Measurements from ENCODE around the gene PCYOX1L.
A peak's percentile ranks its signal among the peaks of the same experiment; 100 is the strongest.
"Not testable (repeated sequence)": the region's sequence is repeated elsewhere in the genome, so short reads cannot be mapped to it uniquely, and the experiment has no call there.

Gene PCYOX1L

DNA sequence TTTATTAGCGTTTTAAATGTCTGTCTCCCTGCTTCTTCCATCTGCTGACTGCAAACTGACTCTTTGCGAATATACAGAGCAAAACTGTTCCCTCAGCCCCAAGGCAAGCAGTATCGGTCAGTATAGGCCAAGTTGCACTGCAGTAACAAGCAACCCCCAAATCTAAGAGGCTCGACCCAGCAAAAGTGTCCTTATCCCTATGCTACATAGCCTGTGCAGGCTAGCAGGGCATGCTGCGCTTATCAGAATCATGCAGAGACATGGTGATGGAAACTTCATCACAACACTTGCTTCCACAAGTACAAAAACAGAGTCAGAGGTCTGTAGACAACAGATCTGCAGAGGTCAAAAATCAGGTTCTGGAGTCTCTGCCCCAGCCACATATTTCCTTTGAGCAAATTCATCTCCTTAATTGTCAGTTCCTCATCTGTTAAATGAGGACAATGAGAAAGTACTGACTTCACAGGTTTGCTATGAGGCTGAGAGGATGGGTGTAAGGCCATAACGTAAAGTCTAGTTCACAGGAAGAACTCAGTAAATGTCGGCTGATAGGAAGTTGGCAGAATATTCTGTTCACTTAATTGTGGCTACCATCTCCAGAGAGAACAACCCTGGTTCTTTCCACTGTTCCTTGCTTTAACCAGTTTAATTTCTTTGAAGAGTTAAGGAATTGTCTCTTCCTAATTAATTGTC, 30.8 kb downstream of the PCYOX1L start:
- no peak for DNase-seq

DNA sequence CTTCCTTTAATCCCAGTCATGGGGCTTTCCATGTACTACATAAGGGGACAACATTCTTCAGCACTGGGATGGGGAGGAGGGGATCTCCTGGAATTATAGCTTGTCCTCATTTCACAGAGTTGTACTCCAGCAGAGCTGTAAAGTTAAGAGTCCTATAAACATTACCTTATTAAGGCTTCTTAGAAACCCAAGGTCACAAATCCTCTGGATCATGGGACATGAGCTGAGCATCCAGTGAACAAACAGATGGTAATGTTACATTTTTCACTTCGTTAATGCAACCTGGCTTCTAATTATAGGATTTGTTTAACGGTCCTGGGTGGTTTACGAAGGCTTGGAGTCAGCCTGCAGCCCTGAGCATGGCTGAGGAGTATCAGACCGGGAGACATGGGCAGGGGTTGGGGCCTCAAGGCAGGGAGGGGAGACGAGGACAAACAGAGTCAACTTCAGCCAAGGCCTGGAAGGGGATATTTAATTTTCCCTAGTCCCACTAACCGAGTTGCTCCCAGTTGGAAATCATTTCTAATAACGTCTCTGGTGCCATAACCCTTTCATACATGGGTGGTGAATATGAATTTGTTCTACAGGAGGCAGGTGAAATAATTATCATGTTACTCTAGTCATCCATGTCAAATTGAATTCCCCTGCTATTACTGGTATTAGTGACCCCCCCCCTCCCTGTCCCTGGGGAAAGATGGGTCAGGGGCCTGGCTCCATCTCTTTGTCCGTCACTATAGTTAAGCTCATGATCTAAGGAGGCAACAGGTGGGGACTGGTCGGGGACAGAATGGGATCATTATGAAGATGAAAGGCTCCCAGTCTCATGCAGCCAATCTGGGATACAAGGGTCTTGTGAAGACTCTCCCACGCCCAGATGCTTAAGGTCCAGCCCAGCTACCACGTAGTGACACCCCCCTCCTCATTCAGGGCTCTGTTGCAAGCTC, 32.0 kb downstream of the PCYOX1L start:
- no peak for DNase-seq

DNA sequence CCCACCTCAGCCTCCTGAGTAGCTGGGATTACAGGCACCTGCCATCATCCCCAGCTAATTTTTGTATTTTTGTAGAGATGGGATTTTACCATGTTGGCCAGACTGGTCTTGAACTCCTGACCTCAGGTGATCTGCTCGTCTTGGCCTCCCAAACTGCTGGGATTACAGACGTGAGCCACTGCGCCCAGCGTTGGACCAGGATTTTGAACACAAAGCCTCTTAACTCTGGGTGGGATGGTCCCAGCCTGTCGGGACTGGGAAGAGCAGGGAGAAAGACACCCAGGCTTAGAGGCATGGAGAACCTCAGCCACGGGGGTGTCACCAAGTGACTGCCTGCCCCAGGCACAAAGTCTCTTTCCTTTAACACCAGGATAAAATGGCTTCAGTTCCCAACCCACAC, 33.2 kb downstream of the PCYOX1L start:
- DNase-seq: not testable (repeated sequence)

DNA sequence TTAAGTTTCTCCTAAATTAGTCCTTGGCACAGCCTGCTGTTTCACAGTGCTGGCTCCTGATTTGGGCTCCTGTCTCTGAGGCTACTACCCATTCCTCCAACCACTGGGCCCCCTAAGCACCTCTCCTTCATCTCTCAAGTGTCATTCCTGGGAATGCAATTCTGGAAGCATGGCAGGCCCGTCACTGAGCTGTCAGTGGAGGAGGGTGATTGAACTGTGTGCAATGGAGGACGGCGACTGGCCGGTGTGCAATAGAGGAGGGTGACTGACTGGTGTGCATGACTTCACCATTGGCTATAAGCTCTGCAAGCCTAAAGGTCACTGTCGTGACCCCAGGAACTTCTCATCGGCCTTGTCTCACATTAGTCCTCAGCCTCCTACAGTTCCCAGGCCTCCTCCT, 33.7 kb downstream of the PCYOX1L start:
- DNase-seq: no peak

DNA sequence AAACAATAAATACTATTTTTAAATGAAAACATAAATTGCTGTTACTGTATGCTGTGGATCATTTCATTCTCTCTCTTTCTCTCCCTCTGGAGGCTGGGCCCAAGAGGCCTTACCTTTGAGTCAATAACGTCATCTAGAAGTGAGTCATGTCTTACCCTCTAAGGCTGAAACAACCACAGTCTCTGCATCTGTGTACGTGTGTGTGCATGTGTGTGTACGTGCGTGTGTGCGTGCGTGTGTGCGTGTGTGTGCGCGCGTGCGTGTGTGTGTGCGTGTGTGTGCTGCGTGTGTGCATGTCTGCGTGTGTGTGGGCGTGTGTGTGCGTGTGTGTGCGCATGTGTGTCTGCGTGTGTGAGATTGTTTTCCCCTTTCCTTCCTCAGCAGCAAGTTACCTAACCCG, 34.9 kb downstream of the PCYOX1L start:
- peak; percentile 29 for DNase-seq

DNA sequence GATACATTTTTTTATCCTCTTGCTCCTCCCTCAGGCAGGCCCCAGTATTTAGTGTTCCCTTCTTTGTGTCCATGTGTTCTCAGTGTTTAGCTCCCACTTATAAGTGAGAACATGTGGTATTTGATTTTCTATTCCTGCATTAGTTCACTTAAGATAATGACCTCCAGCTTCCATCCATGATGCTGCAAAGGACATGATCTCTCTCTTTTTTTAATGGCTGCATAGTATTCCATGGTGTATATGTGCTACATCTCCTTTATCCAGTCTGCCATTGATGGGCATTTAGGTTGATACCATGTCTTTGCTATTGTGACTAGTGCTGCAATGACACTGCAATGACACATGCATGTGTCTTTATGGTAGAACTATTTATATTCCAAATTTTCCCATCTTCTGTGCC, 37.1 kb downstream of the PCYOX1L start:
- DNase-seq: not testable (repeated sequence)

DNA sequence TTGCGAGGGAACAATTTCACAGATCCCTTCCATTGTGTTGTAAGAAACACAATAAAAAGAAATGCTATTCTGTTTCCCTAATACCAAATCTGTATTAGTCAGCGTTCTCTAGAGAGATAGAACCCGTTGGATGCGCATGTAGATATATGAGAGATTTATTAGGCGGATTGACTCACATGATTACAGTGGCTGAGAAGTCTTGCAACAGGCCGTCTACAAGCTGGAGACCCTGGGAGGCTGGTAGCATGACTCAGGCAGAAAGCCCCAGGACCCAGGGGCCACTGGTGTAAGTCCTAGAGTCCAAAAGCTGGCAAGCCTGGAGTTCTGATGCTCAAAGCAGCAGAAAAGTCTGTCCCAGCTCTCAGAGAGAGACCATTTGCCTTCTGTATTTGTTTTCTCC, 39.7 kb downstream of the PCYOX1L start:
- no peak for DNase-seq

DNA sequence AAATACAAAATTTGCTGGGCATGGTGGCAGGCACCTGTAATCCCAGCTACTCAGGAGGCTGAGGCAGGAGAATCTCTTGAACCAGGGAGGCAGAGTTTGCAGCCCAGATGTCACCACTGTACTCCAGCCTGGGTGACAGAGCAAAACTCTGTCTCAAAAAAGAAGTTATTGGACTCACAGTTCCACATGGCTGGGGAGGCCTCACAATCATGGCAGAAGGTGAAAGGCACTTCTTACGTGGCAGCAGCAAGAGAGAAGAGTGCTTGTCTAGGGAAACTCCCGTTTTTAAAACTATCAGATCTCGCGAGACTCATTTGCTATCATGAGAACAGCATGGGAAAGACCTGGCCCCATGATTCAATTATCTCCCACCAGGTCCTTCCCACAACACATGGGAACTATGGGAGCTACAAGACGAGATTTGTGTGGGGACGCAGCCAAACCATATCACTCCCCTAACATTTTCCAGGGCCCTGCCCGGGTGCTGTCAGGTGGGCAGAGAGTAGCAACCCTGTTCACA, 41.0 kb downstream of the PCYOX1L start:
- not testable (repeated sequence) for DNase-seq

DNA sequence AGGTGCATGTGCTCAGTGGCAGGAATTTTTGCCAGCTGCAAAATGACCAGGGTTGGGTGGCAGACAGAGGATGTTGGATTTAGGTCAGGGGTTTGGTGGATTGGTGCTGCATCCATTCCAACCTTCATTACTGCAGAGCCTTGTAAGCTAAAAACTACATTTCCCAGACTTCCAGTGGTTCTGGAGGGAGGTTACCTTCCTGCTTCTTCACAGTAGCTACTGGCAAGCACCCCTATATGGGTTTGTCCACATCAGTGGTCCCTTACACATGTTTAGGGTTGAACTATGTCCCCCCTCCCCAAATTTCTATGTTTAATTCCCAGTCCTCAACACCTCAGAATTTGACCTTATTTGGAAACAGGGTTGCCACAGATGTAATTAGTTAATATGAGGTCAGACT, 41.9 kb downstream of the PCYOX1L start:
- DNase-seq: no peak

DNA sequence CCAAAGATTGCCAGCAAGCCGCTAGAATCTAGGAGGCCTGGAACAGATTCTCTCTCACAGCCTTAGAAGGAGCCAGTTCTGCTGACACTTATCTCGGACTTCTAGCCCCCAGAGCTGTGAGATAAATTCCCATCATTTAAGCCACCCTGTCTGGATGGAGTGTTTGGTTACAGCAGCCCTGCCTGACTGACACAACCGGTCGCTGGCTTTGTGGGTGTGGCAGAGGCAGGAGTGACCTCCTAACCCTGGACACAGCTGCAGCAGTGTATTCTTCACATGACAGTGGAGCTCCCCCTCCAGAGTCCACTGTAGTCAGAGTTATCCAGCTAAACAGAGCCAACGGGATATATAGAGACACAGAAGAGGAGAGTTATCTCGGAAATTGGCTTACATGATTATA, 42.5 kb downstream of the PCYOX1L start:
- DNase-seq: no peak

DNA sequence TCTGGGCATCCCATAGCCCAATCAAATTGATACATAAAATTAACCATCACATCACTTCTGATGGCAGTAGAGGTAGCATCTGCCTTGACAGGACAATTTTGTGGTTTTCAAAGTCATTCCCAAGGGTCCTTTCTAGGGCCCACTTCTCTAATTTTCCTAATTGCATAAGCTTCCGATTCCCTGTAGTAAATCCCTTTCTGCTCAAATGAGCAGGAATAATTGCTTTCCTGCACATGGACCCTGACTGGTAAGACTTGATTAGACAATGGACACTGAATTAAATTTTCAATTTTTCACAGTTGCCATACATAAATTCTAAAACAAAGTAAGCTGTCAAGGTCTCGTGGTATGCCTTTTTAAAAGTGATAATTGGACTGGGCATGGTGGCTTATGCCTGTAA, 43.2 kb downstream of the PCYOX1L start:
- no peak for DNase-seq

DNA sequence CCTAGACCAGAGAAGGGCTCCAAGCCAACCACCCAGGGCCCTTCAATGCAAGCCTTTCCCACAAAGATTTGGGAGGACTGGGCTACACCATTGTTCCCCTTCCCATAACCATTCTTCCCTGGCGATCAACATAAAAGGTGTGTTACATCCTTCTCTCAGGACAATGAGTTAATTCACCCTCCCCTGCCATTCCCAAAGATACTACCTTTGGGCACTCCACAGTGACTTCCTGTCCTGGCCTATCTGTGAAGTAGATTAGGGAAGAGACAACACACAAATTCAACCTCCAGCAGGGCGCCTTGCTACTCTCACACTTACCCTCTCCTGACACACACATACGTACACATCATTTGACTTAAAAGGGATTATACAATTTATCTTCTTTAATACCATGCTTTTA, 44.4 kb downstream of the PCYOX1L start:
- DNase-seq: no peak

DNA sequence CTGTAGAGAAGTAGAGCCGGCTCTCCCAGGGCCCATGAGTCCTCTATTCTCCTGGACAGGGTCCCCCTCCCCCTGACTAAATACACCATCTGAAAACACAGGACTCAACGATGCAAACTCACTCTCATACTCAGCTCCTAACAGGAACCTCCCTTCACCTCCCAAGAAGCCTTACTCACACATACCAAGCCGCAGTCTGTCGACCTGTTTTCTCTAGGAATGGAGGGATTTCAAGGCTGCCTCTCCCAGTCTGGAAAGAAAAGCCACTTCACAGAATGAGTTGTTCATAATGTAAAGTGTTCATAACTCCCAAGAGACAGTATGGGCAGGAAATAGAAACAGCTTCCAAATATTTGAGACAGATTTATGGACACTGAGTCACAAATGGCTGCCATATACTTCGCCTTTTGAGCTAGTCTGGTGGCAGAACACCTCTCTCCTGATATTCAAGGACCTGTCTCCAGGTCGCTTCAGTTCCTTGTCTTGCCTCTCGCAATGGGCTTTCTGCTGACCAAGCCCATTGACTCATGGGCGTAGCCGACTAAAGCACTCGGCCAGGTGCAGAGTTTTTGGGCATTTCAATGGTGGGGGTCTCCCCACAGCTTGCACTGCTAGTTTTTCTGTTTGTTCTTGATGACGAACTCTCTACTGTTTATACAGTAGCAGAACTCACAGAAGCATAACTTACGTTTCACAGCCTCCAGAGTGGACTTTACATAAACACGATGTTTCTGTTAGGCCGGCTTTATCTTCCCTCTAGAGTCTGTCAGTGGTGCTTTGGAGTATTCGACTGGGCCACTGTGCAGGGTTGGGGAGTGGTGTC, 46.3 kb downstream of the PCYOX1L start:
- no peak for DNase-seq

DNA sequence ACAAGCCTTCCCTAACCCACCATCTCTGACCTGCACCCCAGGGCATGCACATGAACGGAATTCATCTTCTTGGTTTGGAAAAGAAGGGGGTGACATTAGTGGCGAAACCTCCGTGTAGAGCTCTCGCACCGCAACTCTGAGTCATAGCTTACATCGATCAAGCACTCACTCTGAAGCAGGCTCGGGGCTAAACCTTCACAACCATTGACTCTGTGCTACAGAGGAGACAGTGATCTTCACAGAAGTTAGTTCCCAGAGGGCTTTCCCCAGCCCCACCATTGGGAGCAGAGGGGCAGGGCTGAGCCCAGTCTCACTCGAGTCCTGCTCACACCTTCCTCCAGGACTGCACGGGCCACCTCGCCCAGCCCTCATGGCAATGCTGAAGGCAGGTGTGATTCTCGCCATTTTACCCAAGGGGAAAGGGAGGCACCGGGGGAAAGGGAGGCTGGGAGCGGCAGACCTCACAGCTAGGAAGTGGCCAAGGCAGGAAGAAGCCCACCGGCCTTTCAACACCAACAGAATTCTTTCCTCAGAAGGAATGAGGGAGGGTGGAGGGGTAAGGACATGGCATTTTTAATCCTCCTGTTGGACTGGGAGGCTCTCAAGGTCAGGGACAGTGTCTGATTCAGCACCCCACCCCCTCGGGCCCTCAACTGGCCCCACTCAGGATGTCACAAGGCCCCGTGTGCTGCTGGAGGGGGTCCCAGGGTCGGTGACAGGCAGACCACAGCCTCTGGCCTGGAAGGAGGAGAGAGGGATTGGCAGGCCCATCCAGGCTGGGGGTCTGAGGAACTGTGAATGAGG, 47.1 kb downstream of the PCYOX1L start:
- no peak for DNase-seq

DNA sequence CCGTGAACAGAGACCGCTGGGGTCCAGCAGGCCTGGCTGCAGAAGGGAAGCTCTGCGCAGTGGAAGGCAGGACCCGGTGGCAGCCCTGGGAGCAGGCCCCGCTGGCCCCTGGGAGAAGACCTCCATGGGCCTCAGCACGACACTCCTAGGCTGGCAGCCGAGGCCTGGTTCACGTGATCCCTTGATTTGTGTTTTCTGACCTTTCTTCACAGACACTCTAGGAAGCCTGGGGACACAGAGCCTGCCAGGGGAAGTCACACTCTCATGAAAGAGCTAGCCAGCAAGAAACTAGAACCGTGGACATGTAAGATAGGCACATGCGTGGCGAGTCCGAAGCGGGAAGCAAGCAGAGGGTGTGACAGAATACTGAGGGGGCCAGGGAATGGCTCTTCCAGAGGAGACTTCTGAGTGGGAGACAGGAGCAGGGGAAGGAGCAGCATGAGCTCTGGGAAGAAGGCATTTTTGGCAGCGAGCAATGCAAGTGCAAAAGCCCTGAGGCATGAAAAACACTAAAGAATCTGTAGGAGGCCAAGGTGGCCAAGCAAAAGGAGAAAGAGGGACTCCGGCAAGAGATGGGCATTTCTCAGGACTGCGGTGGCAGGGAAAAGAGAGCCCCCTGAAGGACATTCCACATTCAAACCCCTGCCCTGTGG, 47.8 kb downstream of the PCYOX1L start:
- no peak for DNase-seq

DNA sequence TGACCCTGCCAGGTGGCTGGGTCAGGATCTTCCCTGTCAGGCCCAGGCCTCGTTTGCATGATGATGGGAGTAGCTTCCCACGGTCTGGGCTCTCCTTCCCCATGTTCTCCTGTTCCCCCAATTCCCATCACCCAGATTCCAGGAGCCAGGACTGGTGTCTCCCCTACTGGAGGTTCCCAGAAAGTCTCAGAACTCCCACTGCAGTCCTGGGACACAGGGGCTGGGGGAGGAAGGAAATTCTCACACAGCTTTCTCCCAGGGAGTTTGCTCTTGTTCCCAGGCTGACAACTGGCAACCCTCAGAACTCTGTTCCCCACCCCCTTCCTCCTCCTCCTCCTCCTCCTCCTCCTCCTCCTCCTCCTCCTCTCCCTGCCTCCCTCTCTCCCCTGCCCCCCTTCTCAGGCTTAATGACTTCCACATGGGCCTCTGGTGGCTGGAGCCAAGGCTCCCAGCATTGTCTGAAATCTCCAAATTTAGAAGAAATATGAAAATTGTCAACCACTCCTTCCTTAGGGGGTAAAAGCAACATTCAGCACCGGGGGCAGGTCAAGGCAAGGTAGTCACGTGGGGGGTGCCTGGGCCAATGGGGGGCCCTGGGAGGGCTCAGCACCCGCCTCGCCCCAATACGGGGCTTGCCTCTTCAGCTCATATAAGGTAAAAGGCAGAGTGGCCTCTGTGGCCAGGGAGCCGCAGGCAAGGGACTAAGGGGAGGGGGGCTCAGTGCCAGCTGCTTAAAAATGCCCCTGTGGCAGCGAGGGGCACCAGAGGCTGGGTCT, 48.5 kb downstream of the PCYOX1L start:
- DNase-seq: no peak

DNA sequence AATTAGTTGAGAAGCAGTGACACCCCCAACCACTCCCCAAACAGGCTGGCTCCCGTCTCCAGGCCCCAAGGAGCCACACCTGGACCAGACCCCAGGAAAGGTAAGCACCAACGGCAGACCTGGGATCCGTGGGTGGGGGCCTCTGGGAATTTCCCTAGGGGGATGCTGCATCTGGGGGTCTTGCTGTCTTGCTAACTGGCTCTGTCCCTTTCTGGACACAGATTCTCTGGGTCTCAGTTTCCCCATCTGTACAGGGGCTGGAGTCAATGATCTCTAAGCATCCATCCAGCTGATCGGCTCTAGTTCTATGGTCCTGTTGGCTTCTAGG, 49.1 kb downstream of the PCYOX1L start:
- no peak for DNase-seq

DNA sequence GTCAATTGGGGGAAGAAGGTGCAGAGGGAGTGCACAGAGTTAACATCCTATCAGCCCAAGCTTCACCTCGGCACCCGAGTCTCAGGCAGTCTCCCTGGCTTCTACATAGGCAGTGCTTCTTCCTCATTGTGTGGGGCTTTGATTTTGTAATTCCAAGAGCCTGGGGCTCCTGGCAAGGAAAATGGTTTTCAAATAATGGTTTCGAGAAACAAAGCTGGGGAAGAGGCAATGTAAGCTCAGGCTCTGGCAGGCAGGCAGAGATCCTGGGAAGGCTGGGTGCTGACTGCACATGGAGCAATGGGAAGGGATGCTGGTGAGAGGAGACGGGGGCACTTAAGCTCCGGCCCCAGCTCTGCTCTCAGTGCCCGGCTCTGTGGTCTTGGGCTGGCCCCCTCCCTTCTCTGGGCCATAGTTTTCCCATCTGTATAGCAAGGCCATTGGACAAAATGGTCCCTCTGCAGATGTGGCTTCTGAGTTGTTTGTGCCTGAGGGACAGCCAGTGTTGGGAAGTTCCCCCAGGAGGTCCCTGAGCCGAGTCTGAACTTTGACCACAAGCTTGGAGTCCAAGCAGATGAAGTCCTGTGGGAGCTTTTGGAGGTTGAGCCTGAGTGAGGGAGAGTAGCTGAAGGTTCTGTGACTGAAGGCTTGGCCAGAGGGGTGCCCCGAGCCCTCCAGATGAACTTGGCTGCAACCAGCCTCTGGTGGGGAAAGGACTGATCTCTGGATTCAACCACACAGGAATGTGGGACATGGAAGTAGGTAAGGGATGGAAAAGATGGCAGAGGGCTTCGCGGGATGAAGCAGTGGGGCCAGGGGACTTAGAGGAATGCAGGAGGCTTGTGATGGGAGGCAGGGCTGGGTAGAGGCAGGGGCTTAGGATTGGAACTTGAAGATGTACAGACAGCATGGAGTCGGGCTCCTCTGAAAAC, 49.7 kb downstream of the PCYOX1L start:
- no peak for DNase-seq

DNA sequence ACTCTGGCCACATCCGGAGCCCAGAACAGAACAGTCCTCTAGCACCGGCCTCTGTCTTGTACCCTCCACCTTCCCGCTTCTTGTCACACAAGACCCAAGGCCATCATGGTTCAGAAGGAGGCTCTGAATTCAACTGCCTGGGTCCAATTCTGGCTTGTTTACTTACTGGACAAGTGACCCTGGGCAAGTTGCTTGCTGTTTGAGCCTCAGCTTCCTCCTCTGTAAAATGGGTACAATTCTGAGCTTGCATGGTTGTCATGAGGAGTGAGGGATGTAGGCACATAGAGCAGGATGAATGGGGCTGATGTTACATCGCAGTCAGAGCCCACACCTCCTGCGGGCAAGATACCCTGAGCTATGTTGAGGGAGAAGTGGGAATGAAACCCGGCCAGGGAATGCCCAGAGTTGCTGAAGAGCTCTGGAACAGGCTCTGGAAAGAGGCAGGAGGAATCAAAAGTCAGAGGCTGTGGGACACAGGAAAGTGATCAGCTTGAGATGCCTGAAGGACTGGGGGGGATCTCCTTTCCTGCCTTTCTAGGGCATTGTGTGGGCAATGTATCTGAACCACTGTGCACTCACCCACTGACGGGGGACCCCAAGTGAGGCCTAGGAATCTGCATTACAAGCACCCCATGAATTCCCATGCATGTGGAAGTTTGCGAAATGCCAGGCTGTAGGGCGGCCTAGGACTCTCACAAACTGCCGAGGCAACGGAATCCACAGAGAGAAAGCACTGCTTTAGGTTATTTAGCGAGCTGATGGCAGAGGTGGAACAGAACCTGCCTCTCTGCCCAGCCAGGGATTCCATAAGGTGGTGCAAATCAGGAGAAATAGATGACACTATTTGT, 50.6 kb downstream of the PCYOX1L start:
- no peak for DNase-seq
